Activated B cell treated with CpG ODN at 0.5 μM for 24 hours (primary cell): Measurements from ENCODE around the gene B4GALNT1. TPM values are rescaled to one million over a fixed set of nuclear protein-coding genes. Genes with fewer than 3 reads are reported as not detected.
A peak's percentile ranks its signal among the peaks of the same experiment; 100 is the strongest.

Source experiments
- ATAC-seq: fragments of 200-7000 bp; cut with Tn5 transposase; one replicate; pipeline ENCODE4 v1.10.0; 2021; ENCODE audit warnings: low read depth, mild to moderate bottlenecking, moderate library complexity
- CTCF ChIA-PET: fragments of 350-600 bp; sonication (Branson Sonifier 250); formaldehyde crosslinking; loops from one replicate; lab custom pipeline; 2021; ENCODE audit warnings: antibody characterized with exemption; lab: Charles Lee
- POLR2A ChIA-PET: fragments of 350-600 bp; sonication (Branson Sonifier 250); formaldehyde crosslinking; loops from one replicate; lab custom pipeline; 2021; ENCODE audit warnings: antibody characterized with exemption; lab: Charles Lee
- DNase-seq: peaks from one replicate; pipeline ENCODE4 v3.0.0; 2022
- H3K27ac Mint-ChIP-seq: one replicate; pipeline ENCODE4 v1.8.0; 2020; ENCODE audit warnings: mixed read lengths
- H3K27me3 Mint-ChIP-seq: one replicate; pipeline ENCODE4 v1.8.0; 2021; ENCODE audit warnings: mixed read lengths
- H3K36me3 Mint-ChIP-seq: one replicate; pipeline ENCODE4 v1.8.0; 2021; ENCODE audit warnings: low read depth, mixed read lengths
- H3K4me1 Mint-ChIP-seq: one replicate; pipeline ENCODE4 v1.8.0; 2021; ENCODE audit warnings: mixed read lengths
- H3K4me3 Mint-ChIP-seq: one replicate; pipeline ENCODE4 v1.8.0; 2020; ENCODE audit warnings: mild to moderate bottlenecking, mixed read lengths
- H3K9me3 Mint-ChIP-seq: one replicate; pipeline ENCODE4 v1.8.0; 2020; ENCODE audit warnings: mixed read lengths
- intact Hi-C: fragments of 100-400 bp; cut with micrococcal nuclease; formaldehyde crosslinking; loops from one replicate; pipeline ENCODE4 v1.15.1; 2024
- total RNA-seq: library from RNA; stranded (reverse); gene quantifications from 2 replicates; pipeline ENCODE4 v1.2.3, GENCODE V29; 2022
- TF ChIP-seq, protein P1 (sequence below): fragments of 200-600 bp; IDR thresholded peaks from one replicate; pipeline ENCODE4 v1.8.0; 2022; ENCODE audit warnings: antibody characterized with exemption, mild to moderate bottlenecking

B4GALNT1 gene
- total RNA-seq, 1 donor from 2014 or later = 0.31 TPM

DNA sequence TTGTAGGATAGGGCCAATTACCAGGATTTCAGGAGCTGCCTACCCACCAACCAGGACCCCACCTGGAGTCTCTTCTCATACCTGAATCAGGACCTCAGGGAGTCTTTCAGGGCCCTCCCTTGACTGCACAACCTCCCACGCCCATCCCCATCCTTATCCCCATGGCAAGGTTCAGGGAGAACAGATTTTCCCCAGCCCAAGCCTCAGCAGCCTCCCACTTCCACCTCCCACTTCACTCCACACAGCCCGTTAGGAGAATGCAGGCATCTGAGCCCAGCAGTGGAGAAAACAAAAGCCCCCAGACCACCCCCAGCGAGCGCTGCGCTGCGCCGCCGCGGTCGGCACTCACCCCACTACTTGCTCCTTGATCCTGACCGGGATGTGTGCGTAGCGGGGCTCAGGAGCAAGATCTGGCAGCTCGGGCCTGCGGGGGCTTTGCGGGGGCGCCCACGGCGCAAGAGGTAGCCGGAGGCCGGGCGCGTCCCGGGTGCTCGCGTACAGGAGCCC is 1.4 kb downstream of the B4GALNT1 start:
- Mint-ChIP-seq H3K4me3 (peak overlapping the region; percentile 11), H3K27me3 (peaks cover 49% of the 10 kb centered on the region), H3K9me3 (no peaks in the 10 kb centered on the region), H3K4me1 (peaks cover 17% of the 10 kb centered on the region), H3K27ac (no peak overlapping the region), H3K36me3 (no peaks in the 10 kb centered on the region)
- TF ChIP-seq, protein P1, sequence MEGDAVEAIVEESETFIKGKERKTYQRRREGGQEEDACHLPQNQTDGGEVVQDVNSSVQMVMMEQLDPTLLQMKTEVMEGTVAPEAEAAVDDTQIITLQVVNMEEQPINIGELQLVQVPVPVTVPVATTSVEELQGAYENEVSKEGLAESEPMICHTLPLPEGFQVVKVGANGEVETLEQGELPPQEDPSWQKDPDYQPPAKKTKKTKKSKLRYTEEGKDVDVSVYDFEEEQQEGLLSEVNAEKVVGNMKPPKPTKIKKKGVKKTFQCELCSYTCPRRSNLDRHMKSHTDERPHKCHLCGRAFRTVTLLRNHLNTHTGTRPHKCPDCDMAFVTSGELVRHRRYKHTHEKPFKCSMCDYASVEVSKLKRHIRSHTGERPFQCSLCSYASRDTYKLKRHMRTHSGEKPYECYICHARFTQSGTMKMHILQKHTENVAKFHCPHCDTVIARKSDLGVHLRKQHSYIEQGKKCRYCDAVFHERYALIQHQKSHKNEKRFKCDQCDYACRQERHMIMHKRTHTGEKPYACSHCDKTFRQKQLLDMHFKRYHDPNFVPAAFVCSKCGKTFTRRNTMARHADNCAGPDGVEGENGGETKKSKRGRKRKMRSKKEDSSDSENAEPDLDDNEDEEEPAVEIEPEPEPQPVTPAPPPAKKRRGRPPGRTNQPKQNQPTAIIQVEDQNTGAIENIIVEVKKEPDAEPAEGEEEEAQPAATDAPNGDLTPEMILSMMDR = no peak
- ChIA-PET CTCF (interaction anchor here (3.4 kb wide), 1 partner anchor 48 kb away, joined by 28 read pairs; no protein-coding TSS in a partner anchor), POLR2A (no interaction called here)
- intact Hi-C loops = loop anchor here (1.0 to 5.0 kb wide), 4 partner anchors 10 to 111 kb away; partner anchors contain the start of gene OS9
- ATAC-seq (no peak), DNase-seq (no peak)

DNA sequence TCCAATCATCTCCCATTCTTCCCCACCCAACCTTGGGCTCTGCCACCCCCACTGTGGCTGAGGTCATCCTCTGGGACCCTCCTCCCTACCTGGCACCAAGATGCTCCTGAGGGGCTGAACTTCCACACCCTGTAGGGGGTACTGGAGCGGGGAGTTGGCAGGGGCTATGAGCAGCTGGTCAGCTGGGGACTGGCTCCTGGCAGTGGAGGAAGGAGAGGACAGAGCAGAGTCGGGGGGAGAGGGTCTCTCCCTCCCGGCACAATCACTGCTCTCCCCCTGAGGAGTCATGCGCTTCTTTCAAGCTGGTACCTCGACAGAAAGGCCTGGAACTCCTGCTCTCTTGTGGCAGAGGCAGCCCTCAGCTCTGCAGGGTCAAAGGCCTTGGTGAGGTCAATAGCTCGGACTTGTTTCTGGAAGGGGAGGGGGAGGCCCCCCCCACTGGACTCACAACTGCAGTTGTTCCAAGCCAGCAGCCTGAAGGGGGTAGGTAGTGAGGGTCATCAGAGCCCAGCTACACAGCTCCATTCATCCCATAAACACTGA is 2.0 kb downstream of the B4GALNT1 start:
- TF ChIP-seq, protein P1 = no peak
- CTCF ChIA-PET = interaction anchor here (3.4 kb wide), 1 partner anchor 48 kb away, joined by 28 read pairs; no protein-coding TSS in a partner anchor
- ATAC-seq (no peak), DNase-seq (no peak)
- intact Hi-C loops = loop anchor here (5.0 kb wide), 1 partner anchor 61 kb away; the partner anchor contains the start of gene OS9
- H3K36me3 Mint-ChIP-seq = no peaks in the 10 kb centered on the region
- POLR2A ChIA-PET = no interaction called here
- H3K27me3 Mint-ChIP-seq = peaks cover 56% of the 10 kb centered on the region
- peaks cover 17% of the 10 kb centered on the region for H3K4me1 Mint-ChIP-seq
- no peak overlapping the region for H3K27ac Mint-ChIP-seq
- H3K4me3 Mint-ChIP-seq = no peak overlapping the region
- H3K9me3 Mint-ChIP-seq = no peaks in the 10 kb centered on the region

DNA sequence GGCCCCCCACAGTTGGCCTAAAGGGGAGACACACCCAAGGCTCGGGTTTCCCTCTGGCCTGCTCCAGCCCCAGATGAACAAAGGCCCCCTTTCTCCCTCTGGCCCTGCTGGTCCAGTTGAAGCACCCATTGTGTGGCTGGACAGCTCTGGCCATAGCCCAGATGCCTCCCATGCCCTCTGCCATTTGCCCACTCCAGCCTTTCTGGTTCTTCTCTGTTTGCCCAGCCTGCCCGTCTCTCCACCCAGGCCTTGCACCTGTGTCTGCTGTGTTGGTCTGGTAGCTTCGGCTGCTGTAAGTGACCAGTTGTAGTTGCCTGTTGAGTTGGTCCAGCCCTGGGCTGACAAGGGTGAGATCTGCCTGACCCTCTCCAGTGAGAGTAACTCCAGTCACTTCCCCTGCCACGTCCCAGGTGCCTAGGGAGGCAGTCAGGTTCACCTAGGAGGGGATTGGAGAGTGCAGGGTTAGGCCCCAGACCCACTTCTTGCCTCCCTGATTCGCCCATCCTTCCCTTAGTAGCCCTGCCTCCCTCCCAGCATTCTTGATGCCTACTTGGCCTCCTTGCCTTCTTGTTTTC is 3.0 kb downstream of the B4GALNT1 start:
- ChIA-PET POLR2A (no interaction called here), CTCF (no interaction called here)
- intact Hi-C loops = loop anchor here (5.0 to 10.0 kb wide), 2 partner anchors 62 to 405 kb away; partner anchors contain the start of genes OS9 and SHMT2
- peaks cover 63% of the 10 kb centered on the region for H3K27me3 Mint-ChIP-seq
- no peak overlapping the region for H3K4me3 Mint-ChIP-seq
- no peak for ATAC-seq
- peaks cover 17% of the 10 kb centered on the region for H3K4me1 Mint-ChIP-seq
- H3K36me3 Mint-ChIP-seq = no peaks in the 10 kb centered on the region
- no peak overlapping the region for H3K27ac Mint-ChIP-seq
- TF ChIP-seq, protein P1 = no peak
- DNase-seq = no peak
- H3K9me3 Mint-ChIP-seq = no peaks in the 10 kb centered on the region

DNA sequence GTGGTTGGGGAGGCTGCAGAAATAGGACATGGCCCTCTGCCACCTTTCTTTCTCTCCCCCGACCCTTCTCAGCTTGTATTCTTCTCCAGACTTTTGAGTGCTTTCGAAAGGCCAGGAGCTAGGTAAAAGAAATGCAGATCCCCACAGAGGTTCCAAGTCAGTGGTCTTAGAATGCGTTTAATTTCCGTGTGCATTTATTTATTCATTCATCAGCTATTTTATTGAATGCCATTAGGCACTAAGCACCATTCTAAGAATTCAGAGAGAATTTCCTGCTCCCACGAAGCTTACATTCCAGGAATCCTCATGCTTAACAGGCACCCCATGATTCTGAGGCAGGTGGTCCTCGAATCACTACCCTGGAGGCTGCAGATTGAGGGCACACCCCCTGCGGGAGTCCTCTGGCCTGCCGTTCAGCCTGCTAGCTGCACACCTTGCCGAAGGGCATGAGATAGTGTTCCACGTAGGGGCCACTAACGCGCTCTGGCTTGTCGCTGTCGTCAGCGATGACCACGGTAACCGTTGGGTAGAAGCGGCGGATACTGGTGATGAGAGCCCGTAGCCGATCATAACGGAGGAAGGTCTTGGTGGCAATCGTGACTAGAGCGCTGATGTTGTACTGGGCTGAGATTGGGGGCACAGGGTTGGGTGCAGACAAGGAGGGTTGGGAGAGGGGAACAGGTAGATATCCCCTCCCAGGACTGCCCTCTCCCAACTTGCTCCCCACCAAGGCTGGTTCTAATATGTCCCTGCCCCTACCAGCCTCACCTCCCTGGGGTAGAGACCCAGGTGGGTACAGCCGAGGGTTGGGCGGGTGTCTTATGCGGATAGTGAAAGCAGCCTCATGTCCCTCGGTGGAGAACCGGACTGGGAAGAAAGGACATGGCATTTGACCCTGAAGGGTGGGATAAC is 4.5 kb downstream of the B4GALNT1 start:
- H3K4me3 Mint-ChIP-seq = no peak overlapping the region
- H3K27ac Mint-ChIP-seq = no peak overlapping the region
- ATAC-seq (no peak), DNase-seq (no peak)
- intact Hi-C loops = loop anchor here (10.0 kb wide), 1 partner anchor 404 kb away; the partner anchor contains the start of gene SHMT2
- H3K4me1 Mint-ChIP-seq = peaks cover 17% of the 10 kb centered on the region
- CTCF ChIA-PET = interaction anchor here (1.0 to 1.4 kb wide), 2 partner anchors 8 to 45 kb away, joined by 3 to 5 read pairs; no protein-coding TSS in a partner anchor
- H3K27me3 Mint-ChIP-seq = peaks cover 76% of the 10 kb centered on the region
- POLR2A ChIA-PET = no interaction called here
- H3K9me3 Mint-ChIP-seq = no peaks in the 10 kb centered on the region
- TF ChIP-seq, protein P1 = no peak
- no peaks in the 10 kb centered on the region for H3K36me3 Mint-ChIP-seq
